Activated T-cell treated with anti-CD3 and anti-CD28 coated beads, Interleukin-2, amount 50 U/mL, for 4 hours (primary cell): ENCODE data around the gene TMEM60. TPM values are rescaled to one million over a fixed set of nuclear protein-coding genes. Genes with fewer than 3 reads are reported as not detected.

Experiments used
- ATAC-seq, 2 donors: fragments of 200-7000 bp; cut with Tn5 transposase; one replicate each; pipeline ENCODE4 v1.10.0; 2021
- DNase-seq: peaks from one replicate; pipeline ENCODE4 v3.0.0-alpha.2; 2020
- H3K27me3 Mint-ChIP-seq: one replicate; pipeline ENCODE4 v1.8.0; 2021; ENCODE audit warnings: low read depth, mixed read lengths
- H3K36me3 Mint-ChIP-seq: one replicate; pipeline ENCODE4 v1.8.0; 2022; ENCODE audit warnings: mixed read lengths; ENCODE audit not compliant: insufficient read depth
- H3K4me1 Mint-ChIP-seq: one replicate; pipeline ENCODE4 v1.8.0; 2021; ENCODE audit warnings: low read depth, mixed read lengths
- H3K4me3 Mint-ChIP-seq: one replicate; pipeline ENCODE4 v1.8.0; 2021; ENCODE audit warnings: mild to moderate bottlenecking, moderate library complexity, mixed read lengths
- H3K9me3 Mint-ChIP-seq: one replicate; pipeline ENCODE4 v1.8.0; 2021; ENCODE audit warnings: mixed read lengths
- total RNA-seq, 3 donors: library from RNA; stranded (reverse); gene quantifications; one replicate each; pipeline ENCODE4 v1.2.1, GENCODE V29; 2021

TMEM60 gene
- total RNA-seq, 3 donors from 2014 or later = 5.5 to 7.8 (median 6.3) TPM

GRCh38 chr7:77778535-77778934, 19.7 kb downstream of the TMEM60 start:
- Mint-ChIP-seq H3K4me3 (no peak overlapping the region), H3K9me3 (no peaks in the 10 kb centered on the region), H3K4me1 (no peaks in the 10 kb centered on the region), H3K36me3 (peaks cover 32% of the 10 kb centered on the region), H3K27me3 (no peaks in the 10 kb centered on the region)
- DNase-seq (no peak), ATAC-seq (no peak)

GRCh38 chr7:77771901-77772300, 26.3 kb downstream of the TMEM60 start:
- no peaks in the 10 kb centered on the region for H3K4me1 Mint-ChIP-seq
- H3K4me3 Mint-ChIP-seq = no peak overlapping the region
- H3K36me3 Mint-ChIP-seq = peaks cover 24% of the 10 kb centered on the region
- no peak for DNase-seq
- no peaks in the 10 kb centered on the region for H3K27me3 Mint-ChIP-seq
- no peaks in the 10 kb centered on the region for H3K9me3 Mint-ChIP-seq
- no peak for ATAC-seq

- no peak for ATAC-seq
- Mint-ChIP-seq H3K4me1 (no peaks in the 10 kb centered on the region), H3K27me3 (no peaks in the 10 kb centered on the region), H3K36me3 (peaks cover 17% of the 10 kb centered on the region), H3K9me3 (no peaks in the 10 kb centered on the region), H3K4me3 (no peak overlapping the region)
- DNase-seq = no peak
Measured at GRCh38 chr7:77770316-77770715, 27.9 kb downstream of the TMEM60 start.

- peaks cover 20% of the 10 kb centered on the region for H3K4me1 Mint-ChIP-seq
- H3K36me3 Mint-ChIP-seq = peaks cover 21% of the 10 kb centered on the region
- H3K27me3 Mint-ChIP-seq = no peaks in the 10 kb centered on the region
- no peak overlapping the region for H3K4me3 Mint-ChIP-seq
- H3K9me3 Mint-ChIP-seq = no peaks in the 10 kb centered on the region
- DNase-seq = no peak
- no peak for ATAC-seq
Measured at GRCh38 chr7:77766801-77767605, 31.2 kb downstream of the TMEM60 start.

GRCh38 chr7:77765906-77766800, 32.1 kb downstream of the TMEM60 start:
- Mint-ChIP-seq H3K4me1 (peaks cover 23% of the 10 kb centered on the region), H3K36me3 (peaks cover 21% of the 10 kb centered on the region), H3K4me3 (no peak overlapping the region), H3K27me3 (no peaks in the 10 kb centered on the region), H3K9me3 (no peaks in the 10 kb centered on the region)
- no peak for ATAC-seq
- DNase-seq = no peak

- no peak for DNase-seq
Measured at GRCh38 chr7:77765481-77765880, 32.8 kb downstream of the TMEM60 start.

GRCh38 chr7:77760809-77761453, 37.3 kb downstream of the TMEM60 start:
- peaks cover 39% of the 10 kb centered on the region for H3K4me1 Mint-ChIP-seq
- no peaks in the 10 kb centered on the region for H3K27me3 Mint-ChIP-seq
- H3K9me3 Mint-ChIP-seq = no peaks in the 10 kb centered on the region
- ATAC-seq (no peak), DNase-seq (no peak)
- no peak overlapping the region for H3K4me3 Mint-ChIP-seq
- H3K36me3 Mint-ChIP-seq = peaks cover 9% of the 10 kb centered on the region

More at GRCh38 chr7:77765481-77765880, 32.8 kb downstream of the TMEM60 start:
- H3K9me3 Mint-ChIP-seq = no peaks in the 10 kb centered on the region
- ATAC-seq = no peak
- H3K36me3 Mint-ChIP-seq = peaks cover 20% of the 10 kb centered on the region
- peaks cover 24% of the 10 kb centered on the region for H3K4me1 Mint-ChIP-seq
- no peaks in the 10 kb centered on the region for H3K27me3 Mint-ChIP-seq
- H3K4me3 Mint-ChIP-seq = no peak overlapping the region

GRCh38 chr7:77759294-77759889, 38.8 kb downstream of the TMEM60 start:
- no peak for ATAC-seq
- Mint-ChIP-seq H3K4me3 (no peak overlapping the region), H3K9me3 (no peaks in the 10 kb centered on the region), H3K36me3 (peaks cover 5% of the 10 kb centered on the region), H3K27me3 (no peaks in the 10 kb centered on the region), H3K4me1 (peaks cover 38% of the 10 kb centered on the region)
- DNase-seq = peak; percentile 68

- DNase-seq (no peak), ATAC-seq (peak; percentile 40 to 54)
- no peaks in the 10 kb centered on the region for H3K27me3 Mint-ChIP-seq
- H3K4me1 Mint-ChIP-seq = peaks cover 36% of the 10 kb centered on the region
- H3K9me3 Mint-ChIP-seq = no peaks in the 10 kb centered on the region
- no peaks in the 10 kb centered on the region for H3K36me3 Mint-ChIP-seq
- no peak overlapping the region for H3K4me3 Mint-ChIP-seq
Measured at GRCh38 chr7:77757589-77757988, 40.6 kb downstream of the TMEM60 start.

GRCh38 chr7:77753173-77753572, 45.1 kb downstream of the TMEM60 start:
- Mint-ChIP-seq H3K9me3 (no peaks in the 10 kb centered on the region), H3K4me3 (no peak overlapping the region), H3K36me3 (peaks cover 13% of the 10 kb centered on the region), H3K27me3 (no peaks in the 10 kb centered on the region), H3K4me1 (peaks cover 41% of the 10 kb centered on the region)
- DNase-seq = no peak
- ATAC-seq = no peak

- ATAC-seq = peak in 1 of 2 donors; percentile 46
- H3K36me3 Mint-ChIP-seq = peaks cover 18% of the 10 kb centered on the region
- H3K4me1 Mint-ChIP-seq = peaks cover 42% of the 10 kb centered on the region
- H3K9me3 Mint-ChIP-seq = no peaks in the 10 kb centered on the region
- no peaks in the 10 kb centered on the region for H3K27me3 Mint-ChIP-seq
- no peak overlapping the region for H3K4me3 Mint-ChIP-seq
- DNase-seq = no peak
Measured at GRCh38 chr7:77752016-77752415, 46.2 kb downstream of the TMEM60 start.

GRCh38 chr7:77747718-77748117, 50.5 kb downstream of the TMEM60 start:
- no peak overlapping the region for H3K4me3 Mint-ChIP-seq
- ATAC-seq (no peak), DNase-seq (no peak)
- H3K9me3 Mint-ChIP-seq = no peaks in the 10 kb centered on the region
- no peaks in the 10 kb centered on the region for H3K27me3 Mint-ChIP-seq
- peaks cover 29% of the 10 kb centered on the region for H3K36me3 Mint-ChIP-seq
- H3K4me1 Mint-ChIP-seq = peaks cover 31% of the 10 kb centered on the region

GRCh38 chr7:77747178-77747577, 51.1 kb downstream of the TMEM60 start:
- DNase-seq = no peak
- Mint-ChIP-seq H3K4me3 (no peak overlapping the region), H3K4me1 (peaks cover 26% of the 10 kb centered on the region), H3K9me3 (no peaks in the 10 kb centered on the region), H3K36me3 (peaks cover 31% of the 10 kb centered on the region), H3K27me3 (no peaks in the 10 kb centered on the region)
- no peak for ATAC-seq

- Mint-ChIP-seq H3K36me3 (peaks cover 33% of the 10 kb centered on the region), H3K9me3 (no peaks in the 10 kb centered on the region), H3K4me3 (no peak overlapping the region), H3K4me1 (peaks cover 24% of the 10 kb centered on the region), H3K27me3 (no peaks in the 10 kb centered on the region)
- ATAC-seq = no peak
- DNase-seq = no peak
Measured at GRCh38 chr7:77746824-77747165, 51.4 kb downstream of the TMEM60 start.
